HEK293 (cell line): ENCODE measurements around the gene TBCCD1.

Experiments
- CTCF ChIA-PET: fragments of 350-600 bp; formaldehyde crosslinking; extraction: SDS; loops from one replicate; lab custom pipeline; 2021; ENCODE audit warnings: antibody characterized with exemption; lab: Yijun Ruan, JAX
- POLR2A ChIA-PET: fragments of 300-600 bp; formaldehyde crosslinking; extraction: SDS; loops from one replicate; lab custom pipeline; 2020; ENCODE audit warnings: antibody characterized with exemption, inconsistent platforms; lab: Yijun Ruan, JAX
- H3K27ac ChIP-seq: fragments of 200-500 bp; sonication (Bioruptor generic); 2 replicates; pipeline ENCODE4 v1.5.1; 2014; ENCODE audit warnings: low read depth, low read length, control low read depth, inconsistent platforms; ENCODE audit errors: extremely low read depth
- H3K36me3 ChIP-seq, 2 experiments: fragments of 200-500 bp in 1 of 2; sonication (Bioruptor generic) in 1 of 2; 1 replicate in 1 of 2; 2 replicates in 1 of 2; pipeline ENCODE4 v1.5.1; 2014 to 2017; ENCODE audit warnings: inconsistent platforms in 2 of 2, low read length in 2 of 2; ENCODE audit not compliant: control insufficient read depth in 2 of 2, insufficient read depth in 1 of 2
- H3K4me1 ChIP-seq: fragments of 200-500 bp; sonication (Bioruptor generic); 2 replicates; pipeline ENCODE4 v1.5.1; 2014; ENCODE audit warnings: mild to moderate bottlenecking, low read length, inconsistent platforms; ENCODE audit not compliant: control insufficient read depth, insufficient read depth
- H3K4me3 ChIP-seq: 2 replicates; pipeline ENCODE4 v1.5.1; 2011; ENCODE audit warnings: low read depth, mild to moderate bottlenecking, control low read depth, low read length, moderate library complexity
- H3K9me3 ChIP-seq: fragments of 200-500 bp; sonication (Bioruptor generic); 2 replicates; pipeline ENCODE4 v1.5.1; 2014; ENCODE audit warnings: low read depth, low read length, inconsistent platforms; ENCODE audit not compliant: control insufficient read depth, insufficient read depth
- GLI2 ChIP-seq: fragments of 450-650 bp; formaldehyde crosslinking; IDR thresholded peaks from 2 replicates; pipeline ENCODE4; 2017; ENCODE audit warnings: missing biosample characterization, missing genetic modification characterization, low read depth, borderline replicate concordance
- GLIS1 ChIP-seq: fragments of 450-650 bp; formaldehyde crosslinking; IDR thresholded peaks from 2 replicates; pipeline ENCODE4 v1.5.1; 2016; ENCODE audit warnings: missing biosample characterization, missing genetic modification characterization
- HOXD13 ChIP-seq: sonication (generic); formaldehyde crosslinking; IDR thresholded peaks from 2 replicates; pipeline ENCODE4 v1.8.0; 2022; ENCODE audit warnings: missing genetic modification reagents, borderline replicate concordance
- ZNF133 ChIP-seq: fragments of 450-650 bp; formaldehyde crosslinking; IDR thresholded peaks from 2 replicates; pipeline ENCODE4 v1.5.1; 2016; ENCODE audit warnings: missing biosample characterization, missing genetic modification characterization
- ZNF169 ChIP-seq: fragments of 450-650 bp; formaldehyde crosslinking; IDR thresholded peaks from 2 replicates; pipeline ENCODE4 v1.5.1; 2016; ENCODE audit warnings: missing biosample characterization, missing genetic modification characterization
- ZNF292 ChIP-seq: fragments of 450-650 bp; formaldehyde crosslinking; IDR thresholded peaks from 2 replicates; pipeline ENCODE4 v1.5.1; 2016; ENCODE audit warnings: low read depth, missing biosample characterization, missing genetic modification characterization, borderline replicate concordance
- ZNF416 ChIP-seq: fragments of 450-650 bp; formaldehyde crosslinking; IDR thresholded peaks from 2 replicates; pipeline ENCODE4 v1.5.1; 2016; ENCODE audit warnings: missing biosample characterization, missing genetic modification characterization
- ZNF48 ChIP-seq: fragments of 450-650 bp; formaldehyde crosslinking; IDR thresholded peaks from 2 replicates; pipeline ENCODE4 v1.5.1; 2016; ENCODE audit warnings: missing biosample characterization, missing genetic modification characterization
- ZNF501 ChIP-seq: fragments of 450-650 bp; formaldehyde crosslinking; IDR thresholded peaks from 2 replicates; pipeline ENCODE4 v1.5.1; 2016; ENCODE audit warnings: missing biosample characterization, missing genetic modification characterization
- ZNF610 ChIP-seq: fragments of 450-650 bp; formaldehyde crosslinking; IDR thresholded peaks from 2 replicates; pipeline ENCODE4 v1.5.1; 2016; ENCODE audit warnings: missing biosample characterization, missing genetic modification characterization, borderline replicate concordance
- ZNF626 ChIP-seq: fragments of 450-650 bp; sonication (Bioruptor Pico); formaldehyde crosslinking; IDR thresholded peaks from 2 replicates; pipeline ENCODE4 v1.5.1; 2018; ENCODE audit warnings: missing biosample characterization, missing genetic modification characterization, inconsistent platforms
- ZNF629 ChIP-seq: fragments of 450-650 bp; formaldehyde crosslinking; IDR thresholded peaks from 2 replicates; pipeline ENCODE4 v1.5.1; 2017; ENCODE audit warnings: missing biosample characterization, missing genetic modification characterization
- ZNF654 ChIP-seq: fragments of 450-650 bp; formaldehyde crosslinking; IDR thresholded peaks from 2 replicates; pipeline ENCODE4 v1.5.1; 2016; ENCODE audit warnings: low read depth, missing biosample characterization, missing genetic modification characterization
- ZNF747 ChIP-seq: fragments of 450-650 bp; formaldehyde crosslinking; IDR thresholded peaks from 2 replicates; pipeline ENCODE4 v1.5.1; 2016; ENCODE audit warnings: missing biosample characterization, missing genetic modification characterization
- ZNF785 ChIP-seq: fragments of 450-650 bp; formaldehyde crosslinking; IDR thresholded peaks from 2 replicates; pipeline ENCODE4 v1.5.1; 2016; ENCODE audit warnings: missing biosample characterization, missing genetic modification characterization
- ZXDB ChIP-seq: fragments of 450-650 bp; formaldehyde crosslinking; IDR thresholded peaks from 2 replicates; pipeline ENCODE4 v1.5.1; 2016; ENCODE audit warnings: missing biosample characterization, missing genetic modification characterization
- TF ChIP-seq, protein P1 (sequence below): fragments of 450-650 bp; formaldehyde crosslinking; IDR thresholded peaks from 2 replicates; pipeline ENCODE4 v1.5.1; 2016; ENCODE audit warnings: missing biosample characterization, missing genetic modification characterization
- TF ChIP-seq, protein P2 (sequence below): fragments of 450-650 bp; formaldehyde crosslinking; IDR thresholded peaks from 2 replicates; pipeline ENCODE4 v1.5.1; 2016; ENCODE audit warnings: missing biosample characterization, missing genetic modification characterization, low read depth
- TF ChIP-seq, protein P3 (sequence below): fragments of 450-650 bp; formaldehyde crosslinking; IDR thresholded peaks from 2 replicates; pipeline ENCODE4 v1.5.1; 2016; ENCODE audit warnings: missing biosample characterization, missing genetic modification characterization
- TF ChIP-seq, protein P4 (sequence below): fragments of 450-650 bp; formaldehyde crosslinking; IDR thresholded peaks from 2 replicates; pipeline ENCODE4 v1.5.1; 2017; ENCODE audit warnings: missing biosample characterization, missing genetic modification characterization
- TF ChIP-seq, protein P5 (sequence below): fragments of 450-650 bp; formaldehyde crosslinking; IDR thresholded peaks from 2 replicates; pipeline ENCODE4 v1.5.1; 2016; ENCODE audit warnings: missing biosample characterization, missing genetic modification characterization

TBCCD1 gene

DNA sequence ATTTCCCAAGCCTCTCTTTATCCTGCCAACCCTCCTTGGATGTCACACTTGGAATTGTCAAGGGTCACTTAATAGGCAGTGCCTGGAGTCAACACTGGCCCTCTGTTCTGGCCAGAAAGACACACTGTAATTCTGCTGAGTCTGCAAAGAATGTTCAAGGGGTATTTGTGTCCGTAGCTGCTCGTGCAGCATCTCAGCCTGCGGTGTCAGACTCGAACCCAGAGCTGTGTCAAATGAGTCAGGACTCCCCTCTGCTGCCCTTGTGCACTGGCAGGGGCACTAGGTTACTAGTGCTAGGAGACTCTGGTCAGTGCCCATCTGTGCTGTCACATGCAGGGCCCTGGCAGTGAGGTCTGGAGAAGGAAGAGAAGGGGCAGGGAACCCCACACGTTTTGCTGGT, 44.9 kb upstream of the TBCCD1 start (continued):
- TF ChIP-seq, protein P1, sequence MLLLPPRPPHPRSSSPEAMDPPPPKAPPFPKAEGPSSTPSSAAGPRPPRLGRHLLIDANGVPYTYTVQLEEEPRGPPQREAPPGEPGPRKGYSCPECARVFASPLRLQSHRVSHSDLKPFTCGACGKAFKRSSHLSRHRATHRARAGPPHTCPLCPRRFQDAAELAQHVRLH, result no peak

DNA sequence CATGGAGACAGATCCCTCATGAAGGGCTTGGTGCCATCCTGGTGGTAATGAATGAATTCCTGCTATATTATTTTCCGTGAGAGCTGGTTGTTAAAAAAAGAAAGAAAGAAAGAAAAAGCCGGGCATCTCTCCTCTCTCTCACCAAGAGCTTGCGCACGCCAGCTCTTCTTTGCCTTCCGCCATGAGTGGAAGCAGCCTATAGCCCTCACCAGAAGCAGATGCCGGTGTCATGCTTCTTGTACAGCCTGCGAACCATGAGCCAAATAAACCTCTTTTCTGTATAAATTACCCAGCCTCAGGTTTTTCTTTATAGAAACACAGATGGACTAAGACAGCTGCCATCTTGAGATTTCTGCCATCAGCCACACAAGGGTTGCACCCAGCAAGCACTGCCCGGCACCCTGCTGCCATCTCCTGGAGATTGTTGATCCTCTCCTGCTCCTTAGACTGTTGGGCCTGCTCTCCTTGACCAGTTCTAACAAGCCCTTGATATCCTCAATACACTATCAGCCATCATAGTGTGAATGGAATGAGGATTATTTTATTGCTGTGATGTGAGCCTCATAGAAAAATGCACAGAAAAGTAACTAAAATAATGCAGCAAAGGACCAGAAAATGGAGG, 42.2 kb upstream of the TBCCD1 start:
- H3K36me3 ChIP-seq, result no peaks in the 10 kb centered on the region
- CTCF ChIA-PET, result interaction anchor here (0.9 to 2.8 kb wide), 6 partner anchors 7 to 621 kb away, joined by 3 to 11 read pairs (median 4); no protein-coding TSS in a partner anchor
- POLR2A ChIA-PET, result no interaction called here
- H3K27ac ChIP-seq, result no peak overlapping the region
- H3K9me3 ChIP-seq, result no peaks in the 10 kb centered on the region
- no peaks in the 10 kb centered on the region for H3K4me1 ChIP-seq
- H3K4me3 ChIP-seq, result no peak overlapping the region
- TF ChIP-seq ZNF654, result 0 out of 2 replicates have a peak, but pooled peaks have one; percentile 7
- no peak for TF ChIP-seq ZNF169 (tag by site-specific recombination)

DNA sequence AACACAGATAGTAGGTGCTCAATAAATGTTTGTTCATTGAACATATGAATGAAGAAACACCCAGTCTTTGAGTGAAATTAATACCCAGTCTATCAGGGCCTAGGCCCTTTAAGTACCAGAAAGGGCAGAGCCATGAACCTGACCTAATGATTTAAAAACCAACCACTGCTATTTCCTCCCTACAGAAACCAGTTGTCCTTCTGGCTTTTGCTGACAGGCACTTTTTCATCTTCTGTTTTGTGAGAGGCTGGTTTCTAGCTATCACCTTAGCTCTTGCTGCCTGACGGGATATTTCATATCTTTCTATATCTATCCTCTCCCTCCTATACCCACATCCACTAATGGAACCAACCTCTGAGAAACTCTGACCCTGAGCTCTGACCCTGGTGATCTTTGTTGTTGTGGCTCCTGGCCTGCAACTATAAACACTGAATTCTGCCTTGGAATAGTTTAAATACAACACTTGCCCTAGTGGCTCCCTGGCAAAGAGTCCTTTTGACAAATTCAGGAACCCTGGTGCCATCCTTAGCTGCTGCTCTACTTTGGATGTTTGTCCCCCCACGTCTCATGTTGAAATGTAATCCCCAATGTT, 41.6 kb upstream of the TBCCD1 start:
- Histone ChIP-seq H3K4me1 (no peaks in the 10 kb centered on the region), H3K36me3 (no peaks in the 10 kb centered on the region), H3K27ac (no peak overlapping the region), H3K9me3 (no peaks in the 10 kb centered on the region), H3K4me3 (no peak overlapping the region)
- ChIA-PET CTCF (interaction anchor here (0.9 to 2.8 kb wide), 3 partner anchors 8 to 620 kb away, joined by 3 to 11 read pairs (median 3); no protein-coding TSS in a partner anchor), POLR2A (no interaction called here)
- no peak for TF ChIP-seq GLIS1 (tag by site-specific recombination)
- TF ChIP-seq, protein P2, sequence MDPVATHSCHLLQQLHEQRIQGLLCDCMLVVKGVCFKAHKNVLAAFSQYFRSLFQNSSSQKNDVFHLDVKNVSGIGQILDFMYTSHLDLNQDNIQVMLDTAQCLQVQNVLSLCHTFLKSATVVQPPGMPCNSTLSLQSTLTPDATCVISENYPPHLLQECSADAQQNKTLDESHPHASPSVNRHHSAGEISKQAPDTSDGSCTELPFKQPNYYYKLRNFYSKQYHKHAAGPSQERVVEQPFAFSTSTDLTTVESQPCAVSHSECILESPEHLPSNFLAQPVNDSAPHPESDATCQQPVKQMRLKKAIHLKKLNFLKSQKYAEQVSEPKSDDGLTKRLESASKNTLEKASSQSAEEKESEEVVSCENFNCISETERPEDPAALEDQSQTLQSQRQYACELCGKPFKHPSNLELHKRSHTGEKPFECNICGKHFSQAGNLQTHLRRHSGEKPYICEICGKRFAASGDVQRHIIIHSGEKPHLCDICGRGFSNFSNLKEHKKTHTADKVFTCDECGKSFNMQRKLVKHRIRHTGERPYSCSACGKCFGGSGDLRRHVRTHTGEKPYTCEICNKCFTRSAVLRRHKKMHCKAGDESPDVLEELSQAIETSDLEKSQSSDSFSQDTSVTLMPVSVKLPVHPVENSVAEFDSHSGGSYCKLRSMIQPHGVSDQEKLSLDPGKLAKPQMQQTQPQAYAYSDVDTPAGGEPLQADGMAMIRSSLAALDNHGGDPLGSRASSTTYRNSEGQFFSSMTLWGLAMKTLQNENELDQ (tag by site-specific recombination), result no peak
- TF ChIP-seq ZNF501, result no peak
- TF ChIP-seq, protein P3, sequence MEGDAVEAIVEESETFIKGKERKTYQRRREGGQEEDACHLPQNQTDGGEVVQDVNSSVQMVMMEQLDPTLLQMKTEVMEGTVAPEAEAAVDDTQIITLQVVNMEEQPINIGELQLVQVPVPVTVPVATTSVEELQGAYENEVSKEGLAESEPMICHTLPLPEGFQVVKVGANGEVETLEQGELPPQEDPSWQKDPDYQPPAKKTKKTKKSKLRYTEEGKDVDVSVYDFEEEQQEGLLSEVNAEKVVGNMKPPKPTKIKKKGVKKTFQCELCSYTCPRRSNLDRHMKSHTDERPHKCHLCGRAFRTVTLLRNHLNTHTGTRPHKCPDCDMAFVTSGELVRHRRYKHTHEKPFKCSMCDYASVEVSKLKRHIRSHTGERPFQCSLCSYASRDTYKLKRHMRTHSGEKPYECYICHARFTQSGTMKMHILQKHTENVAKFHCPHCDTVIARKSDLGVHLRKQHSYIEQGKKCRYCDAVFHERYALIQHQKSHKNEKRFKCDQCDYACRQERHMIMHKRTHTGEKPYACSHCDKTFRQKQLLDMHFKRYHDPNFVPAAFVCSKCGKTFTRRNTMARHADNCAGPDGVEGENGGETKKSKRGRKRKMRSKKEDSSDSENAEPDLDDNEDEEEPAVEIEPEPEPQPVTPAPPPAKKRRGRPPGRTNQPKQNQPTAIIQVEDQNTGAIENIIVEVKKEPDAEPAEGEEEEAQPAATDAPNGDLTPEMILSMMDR (tag by site-specific recombination), result no peak
- no peak for TF ChIP-seq ZNF785 (tag by site-specific recombination)
- no peak for TF ChIP-seq ZNF610 (tag by site-specific recombination)
- no peak for TF ChIP-seq ZNF626 (tag by site-specific recombination)
- TF ChIP-seq ZNF416, result no peak
- TF ChIP-seq ZNF629 (tag by site-specific recombination), result no peak
- TF ChIP-seq ZNF747 (tag by site-specific recombination), result no peak
- TF ChIP-seq ZXDB (tag by site-specific recombination), result no peak
- TF ChIP-seq, protein P4, sequence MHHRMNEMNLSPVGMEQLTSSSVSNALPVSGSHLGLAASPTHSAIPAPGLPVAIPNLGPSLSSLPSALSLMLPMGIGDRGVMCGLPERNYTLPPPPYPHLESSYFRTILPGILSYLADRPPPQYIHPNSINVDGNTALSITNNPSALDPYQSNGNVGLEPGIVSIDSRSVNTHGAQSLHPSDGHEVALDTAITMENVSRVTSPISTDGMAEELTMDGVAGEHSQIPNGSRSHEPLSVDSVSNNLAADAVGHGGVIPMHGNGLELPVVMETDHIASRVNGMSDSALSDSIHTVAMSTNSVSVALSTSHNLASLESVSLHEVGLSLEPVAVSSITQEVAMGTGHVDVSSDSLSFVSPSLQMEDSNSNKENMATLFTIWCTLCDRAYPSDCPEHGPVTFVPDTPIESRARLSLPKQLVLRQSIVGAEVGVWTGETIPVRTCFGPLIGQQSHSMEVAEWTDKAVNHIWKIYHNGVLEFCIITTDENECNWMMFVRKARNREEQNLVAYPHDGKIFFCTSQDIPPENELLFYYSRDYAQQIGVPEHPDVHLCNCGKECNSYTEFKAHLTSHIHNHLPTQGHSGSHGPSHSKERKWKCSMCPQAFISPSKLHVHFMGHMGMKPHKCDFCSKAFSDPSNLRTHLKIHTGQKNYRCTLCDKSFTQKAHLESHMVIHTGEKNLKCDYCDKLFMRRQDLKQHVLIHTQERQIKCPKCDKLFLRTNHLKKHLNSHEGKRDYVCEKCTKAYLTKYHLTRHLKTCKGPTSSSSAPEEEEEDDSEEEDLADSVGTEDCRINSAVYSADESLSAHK (tag by site-specific recombination), result no peak
- no peak for TF ChIP-seq GLI2 (tag by site-specific recombination)
- TF ChIP-seq, protein P5, sequence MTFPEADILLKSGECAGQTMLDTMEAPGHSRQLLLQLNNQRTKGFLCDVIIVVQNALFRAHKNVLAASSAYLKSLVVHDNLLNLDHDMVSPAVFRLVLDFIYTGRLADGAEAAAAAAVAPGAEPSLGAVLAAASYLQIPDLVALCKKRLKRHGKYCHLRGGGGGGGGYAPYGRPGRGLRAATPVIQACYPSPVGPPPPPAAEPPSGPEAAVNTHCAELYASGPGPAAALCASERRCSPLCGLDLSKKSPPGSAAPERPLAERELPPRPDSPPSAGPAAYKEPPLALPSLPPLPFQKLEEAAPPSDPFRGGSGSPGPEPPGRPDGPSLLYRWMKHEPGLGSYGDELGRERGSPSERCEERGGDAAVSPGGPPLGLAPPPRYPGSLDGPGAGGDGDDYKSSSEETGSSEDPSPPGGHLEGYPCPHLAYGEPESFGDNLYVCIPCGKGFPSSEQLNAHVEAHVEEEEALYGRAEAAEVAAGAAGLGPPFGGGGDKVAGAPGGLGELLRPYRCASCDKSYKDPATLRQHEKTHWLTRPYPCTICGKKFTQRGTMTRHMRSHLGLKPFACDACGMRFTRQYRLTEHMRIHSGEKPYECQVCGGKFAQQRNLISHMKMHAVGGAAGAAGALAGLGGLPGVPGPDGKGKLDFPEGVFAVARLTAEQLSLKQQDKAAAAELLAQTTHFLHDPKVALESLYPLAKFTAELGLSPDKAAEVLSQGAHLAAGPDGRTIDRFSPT, result no peak
- no peak for TF ChIP-seq ZNF133 (tag by site-specific recombination)
- no peak for TF ChIP-seq HOXD13 (CRISPR knock-in tag)
- TF ChIP-seq ZNF292 (tag by site-specific recombination), result no peak
- no peak for TF ChIP-seq ZNF48 (tag by site-specific recombination)
